Activated naive CD4-positive, alpha-beta T cell treated with anti-CD3 and anti-CD28 coated beads, Interleukin-2, amount 50 U/mL, for 16 hours (primary cell): Measurements from ENCODE around the gene GGN.
"Not testable (repeated sequence)": the region's sequence is repeated elsewhere in the genome, so short reads cannot be mapped to it uniquely, and the experiment has no call there.

ENCODE experiments used
- DNase-seq: peaks from one replicate; pipeline ENCODE4 v3.0.0-alpha.2; 2020

Gene GGN

GRCh38 chr19:38360839-38361631, 26.8 kb downstream of the GGN start:
- no peak for DNase-seq

- DNase-seq = no peak
Observed at GRCh38 chr19:38360351-38360750, 27.5 kb downstream of the GGN start.

GRCh38 chr19:38359242-38360021, 28.4 kb downstream of the GGN start:
- DNase-seq = no peak

- DNase-seq = no peak
Observed at GRCh38 chr19:38358071-38358470, 29.8 kb downstream of the GGN start.

GRCh38 chr19:38355728-38356725, 31.8 kb downstream of the GGN start:
- no peak for DNase-seq

GRCh38 chr19:38352611-38353010, 35.2 kb downstream of the GGN start:
- DNase-seq = no peak

- DNase-seq = no peak
Observed at GRCh38 chr19:38351865-38352395, 35.9 kb downstream of the GGN start.

- DNase-seq = no peak
Observed at GRCh38 chr19:38350883-38351282, 37.0 kb downstream of the GGN start.

- DNase-seq = no peak
Observed at GRCh38 chr19:38346837-38347236, 41.0 kb downstream of the GGN start.

DNA sequence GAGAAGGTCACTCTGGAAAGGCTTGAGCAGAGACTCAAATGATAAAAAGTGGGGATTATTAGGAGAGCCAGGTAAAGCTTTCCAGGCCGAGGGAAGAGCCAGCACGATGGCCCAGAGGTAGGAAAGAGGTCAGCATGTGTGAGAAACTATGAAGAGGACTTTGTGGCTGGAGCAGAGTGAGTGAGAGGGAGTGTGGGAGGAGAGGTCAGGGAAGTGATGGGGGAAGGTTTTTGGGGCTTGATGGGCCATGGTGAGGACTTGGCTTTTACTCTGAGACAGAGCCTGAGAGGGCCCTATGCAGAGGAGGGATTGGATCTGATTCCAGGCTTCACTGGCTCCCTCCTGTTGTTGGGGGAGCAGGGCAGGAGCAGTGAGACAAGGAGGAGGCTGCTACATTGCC, 46.9 kb downstream of the GGN start:
- DNase-seq = no peak

DNA sequence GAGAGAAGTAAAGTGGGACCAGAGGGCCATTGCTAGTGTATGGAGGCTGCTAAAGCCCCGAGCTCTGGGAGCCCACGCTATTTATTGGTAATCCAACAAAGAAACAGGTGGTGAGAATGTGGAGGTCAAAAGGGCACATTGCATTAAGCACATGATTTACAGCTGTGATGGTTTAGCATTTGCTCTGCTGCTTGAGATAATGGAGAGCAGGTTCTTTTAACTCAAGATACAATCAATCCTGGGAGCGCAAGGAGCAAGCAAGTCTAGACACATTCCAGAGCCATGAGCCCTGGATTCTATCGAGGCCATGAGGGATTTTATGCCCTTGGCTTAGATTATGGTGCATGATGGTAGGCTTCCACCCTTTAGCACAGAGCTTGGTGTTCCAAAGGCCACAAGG, 48.8 kb downstream of the GGN start:
- DNase-seq = not testable (repeated sequence)

GRCh38 chr19:38337360-38337653, 50.5 kb downstream of the GGN start:
- DNase-seq = no peak

GRCh38 chr19:38336638-38337359, 51.0 kb downstream of the GGN start:
- DNase-seq = peak; percentile 94

- DNase-seq = peak; percentile 95
Observed at GRCh38 chr19:38335949-38336637, 51.7 kb downstream of the GGN start.
